H9 (cell line): ENCODE results near the gene MGAT2. TPM values are rescaled to one million over a fixed set of nuclear protein-coding genes. Genes with fewer than 3 reads are reported as not detected.

Experiments
- DNase-seq: peaks from one replicate; pipeline ENCODE4 v3.0.0-alpha.2; 2017
- H2AFZ ChIP-seq: one replicate; pipeline ENCODE4 v1.6.1; 2013; ENCODE audit warnings: mild to moderate bottlenecking, low read length, control low read depth, moderate library complexity
- H2AK5ac ChIP-seq: 2 replicates; pipeline ENCODE4 v1.6.1; 2013; ENCODE audit warnings: low read length, control low read depth, mixed read lengths; ENCODE audit not compliant: insufficient read length
- H2BK120ac ChIP-seq: one replicate; pipeline ENCODE4 v1.6.1; 2013; ENCODE audit warnings: low read depth, mild to moderate bottlenecking, low read length, control low read depth, inconsistent platforms; ENCODE audit not compliant: poor library complexity, severe bottlenecking
- H2BK12ac ChIP-seq: 2 replicates; pipeline ENCODE4 v1.6.1; 2013; ENCODE audit warnings: low read length, control low read depth, mixed read lengths, low read depth; ENCODE audit not compliant: insufficient read length
- H2BK15ac ChIP-seq: 2 replicates; pipeline ENCODE4 v1.6.1; 2013; ENCODE audit warnings: low read depth, low read length, control low read depth
- H2BK20ac ChIP-seq: one replicate; pipeline ENCODE4 v1.6.1; 2013; ENCODE audit warnings: low read depth, mild to moderate bottlenecking, low read length, control low read depth, inconsistent platforms; ENCODE audit not compliant: poor library complexity, severe bottlenecking
- H2BK5ac ChIP-seq: 2 replicates; pipeline ENCODE4 v1.6.1; 2013; ENCODE audit warnings: low read length, control low read depth, mixed read lengths; ENCODE audit not compliant: insufficient read length
- H3K14ac ChIP-seq: 2 replicates; pipeline ENCODE4 v1.6.1; 2013; ENCODE audit warnings: low read length, control low read depth; ENCODE audit not compliant: insufficient read depth
- H3K18ac ChIP-seq: 2 replicates; pipeline ENCODE4 v1.6.1; 2013; ENCODE audit warnings: low read depth, mild to moderate bottlenecking, mixed read lengths, low read length, control low read depth; ENCODE audit not compliant: insufficient read length
- H3K23ac ChIP-seq: 2 replicates; pipeline ENCODE4 v1.6.1; 2013; ENCODE audit warnings: low read length, control low read depth, mixed read lengths, low read depth; ENCODE audit not compliant: insufficient read length
- H3K23me2 ChIP-seq: 2 replicates; pipeline ENCODE4 v1.6.1; 2013; ENCODE audit warnings: low read depth, mild to moderate bottlenecking, mixed read lengths, low read length, control low read depth; ENCODE audit not compliant: insufficient read length, poor library complexity, severe bottlenecking
- H3K27ac ChIP-seq: 2 replicates; pipeline ENCODE4 v1.5.1; 2013; ENCODE audit warnings: low read length, control low read depth, mixed read lengths, low read depth; ENCODE audit not compliant: insufficient read length
- H3K27me3 ChIP-seq: 2 replicates; pipeline ENCODE4 v1.6.1; 2013; ENCODE audit warnings: low read length, control low read depth, inconsistent platforms; ENCODE audit not compliant: insufficient read depth
- H3K4ac ChIP-seq: 2 replicates; pipeline ENCODE4 v1.6.1; 2013; ENCODE audit warnings: low read depth, mild to moderate bottlenecking, control low read depth, inconsistent platforms, low read length, moderate library complexity
- H3K4me1 ChIP-seq: 2 replicates; pipeline ENCODE4 v1.6.1; 2013; ENCODE audit warnings: low read length, control low read depth, inconsistent platforms; ENCODE audit not compliant: insufficient read depth
- H3K4me2 ChIP-seq: 2 replicates; pipeline ENCODE4 v1.6.1; 2013; ENCODE audit warnings: low read length, control low read depth, mixed read lengths; ENCODE audit not compliant: insufficient read length, insufficient read depth
- H3K56ac ChIP-seq: 2 replicates; pipeline ENCODE4 v1.6.1; 2013; ENCODE audit warnings: low read depth, mild to moderate bottlenecking, mixed read lengths, low read length, control low read depth; ENCODE audit not compliant: insufficient read length
- H3K79me1 ChIP-seq: 2 replicates; pipeline ENCODE4 v1.6.1; 2013; ENCODE audit warnings: low read depth, mild to moderate bottlenecking, moderate library complexity, low read length, control low read depth, inconsistent platforms; ENCODE audit not compliant: insufficient read depth, poor library complexity, severe bottlenecking
- H3K79me2 ChIP-seq: 2 replicates; pipeline ENCODE4 v1.6.1; 2013; ENCODE audit warnings: low read length, control low read depth, inconsistent platforms; ENCODE audit not compliant: insufficient read depth
- H3K9ac ChIP-seq: 2 replicates; pipeline ENCODE4 v1.6.1; 2013; ENCODE audit warnings: low read length, control low read depth, mixed read lengths; ENCODE audit not compliant: insufficient read length; ENCODE audit errors: extremely low read depth
- H3K9me3 ChIP-seq: one replicate; pipeline ENCODE4 v1.6.1; 2013; ENCODE audit warnings: low read depth, low read length, inconsistent platforms; ENCODE audit not compliant: control insufficient read depth
- H3T11ph ChIP-seq: one replicate; pipeline ENCODE4 v1.6.1; 2013; ENCODE audit warnings: mild to moderate bottlenecking, low read length, control low read depth, inconsistent platforms
- H4K20me1 ChIP-seq: one replicate; pipeline ENCODE4 v1.6.1; 2013; ENCODE audit not compliant: control insufficient read depth, insufficient read length, insufficient read depth
- H4K5ac ChIP-seq: 2 replicates; pipeline ENCODE4 v1.6.1; 2013; ENCODE audit warnings: low read depth, mild to moderate bottlenecking, mixed read lengths, low read length, control low read depth; ENCODE audit not compliant: insufficient read length
- H4K8ac ChIP-seq: replicated peaks from 2 replicates; pipeline ENCODE4 v1.6.1; 2013; ENCODE audit warnings: low read length, control low read depth, mixed read lengths, low read depth; ENCODE audit not compliant: insufficient read length
- H4K91ac ChIP-seq: 2 replicates; pipeline ENCODE4 v1.6.1; 2013; ENCODE audit warnings: low read depth, mild to moderate bottlenecking, moderate library complexity, mixed read lengths, low read length, control low read depth; ENCODE audit not compliant: insufficient read length
- H3K27ac Mint-ChIP-seq, 3 experiments: 2 replicates in 2 of 3; 3 replicates in 1 of 3; pipeline ENCODE4 v1.8.0; 2020 to 2021; ENCODE audit warnings: mixed read lengths in 3 of 3, mild to moderate bottlenecking in 1 of 3, moderate library complexity in 1 of 3
- H3K27me3 Mint-ChIP-seq: 2 replicates; pipeline ENCODE4 v1.8.0; 2021; ENCODE audit warnings: low read depth, mild to moderate bottlenecking, moderate library complexity, mixed read lengths
- H3K36me3 Mint-ChIP-seq, 3 experiments: 2 replicates in 2 of 3; 3 replicates in 1 of 3; pipeline ENCODE4 v1.8.0; 2020 to 2021; ENCODE audit warnings: low read depth in 3 of 3, mixed read lengths in 3 of 3; ENCODE audit not compliant: insufficient read depth in 1 of 3
- H3K4me1 Mint-ChIP-seq, 2 experiments: 2 replicates each; pipeline ENCODE4 v1.8.0; 2020; ENCODE audit warnings: mixed read lengths in 2 of 2
- H3K4me3 Mint-ChIP-seq, 2 experiments: 2 replicates in 1 of 2; 3 replicates in 1 of 2; pipeline ENCODE4 v1.8.0; 2020 to 2021; ENCODE audit warnings: mild to moderate bottlenecking in 2 of 2, mixed read lengths in 2 of 2, moderate library complexity in 1 of 2
- H3K9me3 Mint-ChIP-seq, 2 experiments: 2 replicates in 1 of 2; 3 replicates in 1 of 2; pipeline ENCODE4 v1.8.0; 2020; ENCODE audit warnings: mild to moderate bottlenecking in 2 of 2, mixed read lengths in 2 of 2, moderate library complexity in 1 of 2
- CTCF ChIP-seq: fragments of 200-600 bp; sonication (generic); conservative IDR thresholded peaks from 3 replicates; pipeline ENCODE4 v1.8.0; 2021; ENCODE audit warnings: antibody characterized with exemption, mild to moderate bottlenecking
- WGBS: extraction: QIAGEN DNeasy Blood & Tissue Kit; methylation state at CpG from one replicate; pipeline ENCODE4 v1.1.7; 2013; ENCODE audit warnings: missing lambda C conversion rate, low lambda C conversion rate, mixed read lengths; ENCODE audit not compliant: insufficient read length; ENCODE audit errors: extremely low coverage; 5-methylcytosine and 5-hydroxymethylcytosine counted together
- total RNA-seq: library from RNA; stranded (reverse); gene quantifications from 2 replicates; pipeline ENCODE4 v1.2.1, GENCODE V29; 2021

MGAT2 gene
- total RNA-seq, 1 experiment from 2014 or later, result 24.5 TPM

GRCh38 chr14:49607583-49607982 lies 13.0 kb upstream of the MGAT2 start:
- no peak overlapping the region for H2AFZ ChIP-seq
- peaks cover 11 to 49% (median 35%) of the 10 kb centered on the region in 3 experiments for H3K36me3 Mint-ChIP-seq
- H2BK15ac ChIP-seq, result no peak overlapping the region
- no peak for DNase-seq
- H2BK20ac ChIP-seq, result no peak overlapping the region
- H3K23ac ChIP-seq, result no peak overlapping the region
- no peak overlapping the region for H3K4ac ChIP-seq
- H4K8ac ChIP-seq, result no peak overlapping the region
- H3K27ac ChIP-seq, result no peak overlapping the region
- H4K5ac ChIP-seq, result no peak overlapping the region
- H3K79me1 ChIP-seq, result no peaks in the 10 kb centered on the region
- TF ChIP-seq CTCF, result no peak
- H3K14ac ChIP-seq, result no peak overlapping the region
- H3K9ac ChIP-seq, result no peak overlapping the region
- WGBS, result no CpG with 5 or more reads among the region's 6 CpGs
- H3K79me2 ChIP-seq, result no peaks in the 10 kb centered on the region
- H3K4me1 ChIP-seq, result no peaks in the 10 kb centered on the region
- H4K91ac ChIP-seq, result no peak overlapping the region
- H3K9me3 ChIP-seq, result no peaks in the 10 kb centered on the region
- H2BK5ac ChIP-seq, result no peak overlapping the region
- no peak overlapping the region for H2BK12ac ChIP-seq
- H3K27me3 ChIP-seq, result no peaks in the 10 kb centered on the region
- H2AK5ac ChIP-seq, result no peak overlapping the region
- no peak overlapping the region for H2BK120ac ChIP-seq
- no peaks in the 10 kb centered on the region for H3K27me3 Mint-ChIP-seq
- H3K4me3 Mint-ChIP-seq, result no peak overlapping the region
- H4K20me1 ChIP-seq, result no peaks in the 10 kb centered on the region
- no peak overlapping the region for H3K56ac ChIP-seq
- no peak overlapping the region for H3K4me2 ChIP-seq
- peaks cover 3 to 6% of the 10 kb centered on the region in 2 experiments; a peak in 2 of 4 replicates for H3K4me1 Mint-ChIP-seq
- no peak overlapping the region for H3T11ph ChIP-seq
- no peaks in the 10 kb centered on the region for H3K23me2 ChIP-seq
- H3K27ac Mint-ChIP-seq, result no peak overlapping the region
- H3K9me3 Mint-ChIP-seq, result no peaks in the 10 kb centered on the region
- no peak overlapping the region for H3K18ac ChIP-seq
